GM19452 (cell line): Measurements from ENCODE around the gene ITGA11.

Experiments used
- ATAC-seq: cut with Tn5 transposase; IDR thresholded peaks from one replicate; pipeline ENCODE4 v1.9.1; 2021; ENCODE audit not compliant: unreplicated experiment

Gene ITGA11

DNA sequence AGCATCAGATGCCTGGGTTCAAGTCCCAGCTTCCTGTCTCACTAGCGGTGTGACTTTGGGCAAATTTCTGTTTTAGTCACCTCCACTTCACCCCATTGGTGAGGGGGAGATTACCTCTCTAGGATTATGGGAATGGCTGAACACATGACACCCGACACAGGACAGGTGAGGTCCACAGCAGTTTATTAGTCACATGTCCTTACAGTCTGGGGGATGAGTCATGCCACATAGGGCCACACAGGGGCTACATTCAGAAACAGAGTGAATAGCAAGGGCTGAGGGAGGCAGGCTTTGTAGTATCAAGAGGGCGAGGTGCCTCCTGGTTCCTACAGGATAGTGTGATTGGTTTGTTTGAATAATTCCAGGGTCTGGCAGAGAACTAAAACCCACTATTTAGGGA lies 15.2 kb upstream of the ITGA11 start:
- ATAC-seq = no peak

DNA sequence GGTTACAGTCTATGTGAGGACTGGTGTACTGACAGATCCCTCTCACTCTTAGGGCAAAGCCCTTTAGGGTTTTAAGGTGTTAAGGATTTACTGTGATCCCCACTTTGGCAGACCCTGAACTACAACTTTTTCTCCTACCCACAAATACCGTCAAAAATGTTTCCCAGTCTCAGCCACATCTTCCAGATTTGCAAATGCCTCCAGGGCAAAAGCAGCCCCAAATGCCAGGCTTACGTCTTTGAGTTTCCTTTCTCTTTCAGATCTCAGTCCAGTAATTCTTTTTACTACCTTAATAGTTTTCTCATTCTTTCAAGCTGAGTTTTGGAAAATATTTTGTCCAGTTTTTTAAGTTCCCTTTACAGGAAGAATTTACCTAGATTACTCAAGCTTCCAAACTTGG lies 13.4 kb upstream of the ITGA11 start:
- no peak for ATAC-seq

DNA sequence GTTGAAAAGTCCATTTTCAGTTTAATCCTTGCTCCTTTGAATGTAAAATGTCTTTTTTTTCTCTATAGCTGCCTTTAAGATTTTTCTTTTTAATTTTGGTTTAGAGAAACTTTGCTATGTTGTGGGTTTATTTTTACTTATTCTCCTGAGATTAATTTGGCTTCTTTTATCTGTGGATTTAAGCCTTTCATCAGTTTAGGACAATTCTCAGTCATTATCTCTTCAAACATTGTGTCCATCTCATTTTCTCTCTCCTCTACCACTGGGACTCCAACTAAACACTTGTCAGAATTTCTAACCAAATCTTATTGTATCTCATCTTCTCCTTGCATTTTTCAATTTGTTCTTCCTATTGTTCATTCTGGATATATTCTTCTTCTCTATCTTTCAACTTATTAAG lies 12.4 kb upstream of the ITGA11 start:
- no peak for ATAC-seq

DNA sequence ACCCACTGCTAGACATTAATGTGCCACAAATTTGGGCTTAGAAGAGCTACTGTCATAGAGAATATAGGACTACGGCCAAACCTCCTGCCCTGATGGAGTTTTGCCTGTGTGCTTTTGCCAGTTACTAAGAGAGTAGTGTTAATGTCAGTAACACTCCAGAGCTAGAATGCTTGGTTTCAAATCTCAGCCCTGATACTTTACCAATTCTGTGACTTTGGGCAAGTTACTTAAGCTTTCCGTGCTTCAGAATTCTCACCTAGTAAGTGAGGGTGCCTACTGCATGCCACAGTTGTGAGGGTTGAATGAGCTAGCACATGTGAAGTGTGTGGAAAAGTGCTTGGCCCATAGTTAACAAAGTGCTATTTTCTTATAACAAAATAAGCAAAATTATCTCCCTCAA lies 10.9 kb upstream of the ITGA11 start:
- no peak for ATAC-seq

DNA sequence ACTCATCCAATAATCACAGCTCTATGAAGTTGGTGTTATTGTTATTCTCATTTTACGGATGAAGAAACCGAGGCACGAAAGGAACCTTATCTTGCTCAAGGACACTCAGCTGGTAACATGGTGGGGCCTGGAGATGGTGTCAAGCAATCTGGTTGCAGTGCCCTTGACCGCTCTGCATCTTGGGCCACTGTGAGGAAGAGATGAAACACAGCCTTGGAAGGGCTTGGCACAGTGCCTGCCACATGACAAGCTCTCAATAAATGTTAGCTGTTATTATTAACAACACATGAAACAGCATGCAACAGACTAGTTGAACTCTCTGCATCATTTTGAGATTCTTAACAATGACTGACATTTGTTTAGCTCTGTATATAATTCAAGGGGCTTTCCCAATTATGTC lies 10.1 kb upstream of the ITGA11 start:
- no peak for ATAC-seq

DNA sequence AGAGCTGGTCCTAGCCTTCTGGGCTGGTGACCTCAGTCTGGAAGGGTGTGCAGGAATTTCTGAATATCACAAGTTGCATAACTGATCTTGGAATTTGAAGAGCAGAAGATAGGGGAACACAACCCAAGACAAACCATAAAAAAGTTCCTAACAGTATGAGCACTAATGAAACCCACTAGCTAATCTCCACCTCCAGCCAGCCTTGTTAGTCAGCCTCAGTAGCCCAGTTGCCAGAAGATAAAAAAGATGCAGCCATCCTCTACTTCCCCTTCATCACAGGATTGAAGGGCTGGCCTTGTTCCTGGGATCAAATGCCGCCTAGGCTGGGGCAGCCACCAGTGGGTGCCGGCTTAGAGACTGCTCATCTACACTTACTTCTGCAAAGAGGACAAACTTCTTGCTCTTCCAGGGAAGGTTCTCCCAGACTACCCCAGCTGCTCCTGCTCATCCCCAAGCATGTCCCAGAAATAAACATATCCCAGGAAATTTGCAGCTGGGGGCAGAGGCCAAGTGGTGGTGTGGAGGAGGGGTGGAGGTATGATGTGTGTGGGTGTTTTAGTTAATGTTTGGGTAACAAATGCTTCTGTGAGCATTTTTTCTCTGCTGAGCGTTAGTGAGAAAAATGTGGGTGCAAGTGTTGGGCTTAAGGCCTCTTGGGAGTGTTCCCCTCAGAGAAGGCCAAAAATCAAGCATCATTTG lies 9.2 kb upstream of the ITGA11 start:
- no peak for ATAC-seq

DNA sequence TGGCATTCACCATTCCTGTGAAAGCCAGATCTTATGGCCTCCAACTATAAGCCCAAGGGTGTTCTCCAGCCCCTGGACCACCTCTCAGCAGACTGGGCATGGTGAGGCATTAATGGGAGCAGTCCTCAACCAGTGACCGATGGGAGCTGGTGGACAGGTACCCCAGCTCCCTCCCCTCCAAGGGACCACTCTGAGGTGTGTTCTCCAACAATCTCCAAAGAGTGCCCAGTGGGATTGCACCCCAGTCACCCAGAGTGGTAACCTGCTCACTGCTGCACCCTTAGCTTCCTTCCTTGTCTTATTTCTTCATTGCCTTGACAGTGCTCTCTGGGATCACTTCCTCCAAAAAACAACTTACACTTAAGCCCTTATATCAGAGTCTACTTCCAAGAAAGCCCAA lies 8.2 kb upstream of the ITGA11 start:
- ATAC-seq = no peak

DNA sequence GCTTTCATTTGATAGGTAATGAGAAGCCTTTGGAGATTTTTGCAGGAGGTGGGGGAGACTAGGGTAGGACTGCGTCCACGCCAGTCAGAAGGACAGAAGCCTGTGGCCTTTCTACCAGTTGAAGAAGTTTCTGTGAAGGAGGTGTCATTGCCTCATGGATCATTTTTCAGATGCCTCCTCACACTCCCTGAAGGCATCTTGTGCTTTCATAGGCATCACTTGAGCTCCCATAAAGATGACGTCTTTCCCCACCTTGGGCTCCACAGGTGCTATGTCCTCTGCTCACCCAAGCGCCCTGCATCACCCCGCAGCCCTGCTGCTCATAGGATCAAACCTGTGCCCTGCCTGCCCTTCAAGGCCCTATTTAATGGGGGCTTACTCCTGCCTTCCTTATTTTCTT lies 7.5 kb upstream of the ITGA11 start:
- ATAC-seq = no peak

DNA sequence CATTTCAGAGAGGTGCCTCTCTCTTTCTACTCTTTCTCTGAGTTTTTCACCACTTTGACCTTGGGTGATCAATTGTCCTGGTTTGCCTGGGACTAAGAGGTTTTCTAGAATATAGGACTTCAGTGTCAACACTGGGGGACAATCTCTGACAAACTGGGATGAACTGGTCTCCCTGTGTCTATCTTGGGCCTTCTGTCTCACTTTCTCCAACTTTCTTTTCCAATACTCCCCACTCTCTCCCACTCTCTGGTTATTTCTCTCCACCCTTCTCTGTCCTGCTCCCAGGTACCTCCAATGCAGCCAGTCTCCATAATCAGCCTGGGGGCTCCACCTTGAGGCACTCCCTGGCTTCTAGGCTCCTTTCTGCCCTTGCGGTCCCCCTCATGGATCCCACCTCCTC lies 4.7 kb upstream of the ITGA11 start:
- no peak for ATAC-seq

DNA sequence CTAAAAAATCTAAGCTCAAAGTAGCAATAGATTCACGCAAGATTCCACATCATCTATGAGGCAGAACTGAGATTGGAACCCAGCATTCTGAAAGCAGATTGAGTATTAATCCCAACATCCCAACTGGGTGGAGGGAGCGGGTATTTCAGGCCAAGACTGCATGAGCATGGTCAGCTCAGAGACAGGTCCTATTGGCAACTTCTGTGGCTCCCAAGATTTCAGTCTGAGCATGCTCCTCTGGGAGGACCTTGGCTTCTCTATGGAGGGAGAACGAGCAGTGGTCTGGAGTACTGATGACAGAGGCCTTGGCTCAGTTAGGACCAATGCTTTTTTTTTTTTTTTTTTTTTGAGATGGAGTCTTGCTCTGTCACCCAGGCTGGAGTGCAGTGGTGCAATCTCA lies 4.0 kb upstream of the ITGA11 start:
- ATAC-seq = no peak

DNA sequence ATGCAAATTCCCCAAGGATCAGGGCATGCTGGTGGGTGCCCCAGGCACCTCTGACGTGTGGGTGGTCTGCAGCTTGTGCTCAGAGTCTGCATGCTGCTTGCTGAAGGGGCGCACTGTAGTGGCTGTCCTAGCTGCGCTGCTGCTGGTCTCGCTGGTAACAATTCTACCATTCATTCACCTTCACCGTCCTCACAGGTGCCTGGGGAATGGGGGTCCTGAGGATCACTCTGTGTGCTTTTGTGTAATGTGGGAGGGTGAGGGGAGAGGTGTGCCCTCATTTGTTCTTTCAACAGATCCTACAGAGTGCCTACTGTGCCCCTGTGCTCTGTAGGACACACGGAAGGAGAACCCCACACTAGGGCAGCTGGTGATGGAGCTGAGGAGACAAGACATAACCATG lies 2.1 kb upstream of the ITGA11 start:
- ATAC-seq = no peak

DNA sequence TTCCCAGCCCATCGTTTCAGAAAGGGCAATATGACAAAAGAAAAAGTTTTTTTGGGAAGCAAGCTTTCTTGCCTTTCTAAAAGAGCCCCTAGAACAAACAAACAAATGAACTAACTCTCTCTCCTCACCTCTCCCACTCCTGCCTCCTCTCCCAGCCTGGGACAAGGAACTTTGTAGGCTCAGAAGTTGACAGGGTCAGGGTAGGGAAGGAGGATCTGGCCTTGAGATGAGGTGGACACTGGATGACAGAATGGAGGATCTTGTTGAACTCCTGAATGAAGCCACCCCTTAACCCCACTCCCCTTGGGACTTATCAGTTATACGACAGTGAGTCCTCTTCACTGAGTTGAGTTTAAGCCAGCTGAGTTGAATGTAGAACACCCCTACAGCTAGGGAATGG lies 1.6 kb upstream of the ITGA11 start:
- no peak for ATAC-seq

DNA sequence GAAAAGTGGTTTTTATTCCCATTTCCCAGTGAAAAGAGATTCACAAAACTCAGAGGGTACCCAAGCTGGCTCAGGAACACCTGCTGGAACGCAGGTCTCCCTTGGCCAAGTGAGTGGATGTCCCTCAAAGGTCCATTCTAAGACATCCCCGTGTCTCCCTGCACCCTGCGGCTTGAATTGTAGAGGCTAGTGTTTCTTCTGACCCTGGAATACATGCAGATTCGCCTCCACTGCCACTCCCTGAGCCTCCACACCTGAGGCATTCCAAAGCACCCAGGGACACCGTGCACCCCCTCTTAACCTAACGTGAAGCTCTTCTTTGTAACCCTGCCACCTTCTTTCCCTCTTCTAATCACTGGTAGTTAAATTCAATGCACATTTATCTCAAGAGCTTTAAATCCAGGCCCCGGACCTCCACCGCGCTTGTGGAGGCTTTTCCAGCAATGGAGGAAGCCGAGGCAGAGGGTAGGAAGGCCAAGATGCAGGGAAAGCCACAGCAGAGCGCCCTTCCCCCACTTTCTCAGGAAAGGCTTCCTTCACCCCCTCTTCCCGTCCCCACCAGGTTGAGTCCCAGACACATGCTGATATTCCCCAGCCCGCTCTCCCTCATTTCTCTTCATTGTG lies 590 bp upstream of the ITGA11 start:
- ATAC-seq = no peak

DNA sequence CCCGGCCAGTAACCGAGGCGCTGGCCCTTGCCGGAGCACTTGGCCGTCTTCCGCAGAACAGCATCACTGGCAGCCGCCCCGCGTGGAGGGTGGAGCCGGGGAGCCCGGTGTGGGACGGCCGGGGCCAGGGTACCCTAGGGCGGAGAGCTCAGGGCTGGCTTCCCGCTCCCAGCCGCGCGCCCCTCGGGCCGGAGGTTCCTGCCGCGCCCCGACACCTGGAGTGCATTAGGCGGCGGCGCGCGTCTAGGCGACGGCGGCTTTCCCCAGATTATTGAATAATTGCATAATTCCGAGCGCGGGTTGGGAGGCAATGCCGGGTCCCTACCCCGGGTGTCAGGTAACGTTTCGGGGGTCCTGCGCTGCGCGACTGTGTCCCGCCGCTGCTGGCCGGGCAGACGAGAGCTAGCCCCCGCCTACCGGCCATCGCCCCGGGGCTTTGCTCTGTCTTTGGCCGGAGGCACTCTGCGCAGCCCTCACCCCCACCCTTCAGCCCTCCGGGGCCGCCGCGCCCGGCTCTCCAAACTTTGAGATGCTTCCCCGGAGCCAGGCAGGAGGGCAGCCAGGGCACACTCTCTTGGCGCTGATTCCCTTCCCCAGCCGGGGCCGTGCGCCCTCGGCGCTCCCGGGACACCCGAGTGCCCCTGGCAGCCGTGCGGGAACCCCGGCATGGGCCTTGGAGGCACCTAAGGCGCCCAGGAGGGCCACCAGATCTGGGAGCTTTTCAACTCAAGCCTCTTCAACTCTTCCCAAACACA lies 749 bp downstream of the ITGA11 start:
- no peak for ATAC-seq

DNA sequence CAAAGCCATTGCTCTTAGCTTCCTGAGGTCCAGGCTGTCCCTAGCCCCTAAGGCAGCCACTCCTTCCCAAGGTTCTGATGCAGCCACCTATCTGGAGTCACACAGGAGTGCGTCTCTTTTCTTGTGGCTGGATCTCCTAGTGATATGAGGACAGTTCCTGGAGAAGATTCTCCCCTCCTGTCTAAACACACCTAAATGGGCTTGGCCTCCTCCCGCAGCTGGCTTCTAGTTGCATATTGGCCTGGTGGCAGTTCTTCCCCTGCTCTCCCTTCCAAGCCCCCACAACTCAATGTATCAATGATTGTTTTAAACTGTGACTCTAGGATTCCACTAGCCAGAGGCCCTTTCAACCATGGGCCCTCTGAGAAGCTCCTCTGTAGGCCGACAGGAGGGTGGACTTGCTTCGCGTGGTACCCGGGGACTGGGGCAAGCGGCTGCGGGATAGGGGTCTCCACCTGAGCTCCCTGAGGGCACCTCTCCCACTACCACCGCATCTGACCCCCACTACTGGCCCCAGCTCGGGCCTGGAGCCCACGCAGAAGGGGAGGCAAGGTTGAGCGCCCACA lies 1.4 kb downstream of the ITGA11 start:
- ATAC-seq = no peak

DNA sequence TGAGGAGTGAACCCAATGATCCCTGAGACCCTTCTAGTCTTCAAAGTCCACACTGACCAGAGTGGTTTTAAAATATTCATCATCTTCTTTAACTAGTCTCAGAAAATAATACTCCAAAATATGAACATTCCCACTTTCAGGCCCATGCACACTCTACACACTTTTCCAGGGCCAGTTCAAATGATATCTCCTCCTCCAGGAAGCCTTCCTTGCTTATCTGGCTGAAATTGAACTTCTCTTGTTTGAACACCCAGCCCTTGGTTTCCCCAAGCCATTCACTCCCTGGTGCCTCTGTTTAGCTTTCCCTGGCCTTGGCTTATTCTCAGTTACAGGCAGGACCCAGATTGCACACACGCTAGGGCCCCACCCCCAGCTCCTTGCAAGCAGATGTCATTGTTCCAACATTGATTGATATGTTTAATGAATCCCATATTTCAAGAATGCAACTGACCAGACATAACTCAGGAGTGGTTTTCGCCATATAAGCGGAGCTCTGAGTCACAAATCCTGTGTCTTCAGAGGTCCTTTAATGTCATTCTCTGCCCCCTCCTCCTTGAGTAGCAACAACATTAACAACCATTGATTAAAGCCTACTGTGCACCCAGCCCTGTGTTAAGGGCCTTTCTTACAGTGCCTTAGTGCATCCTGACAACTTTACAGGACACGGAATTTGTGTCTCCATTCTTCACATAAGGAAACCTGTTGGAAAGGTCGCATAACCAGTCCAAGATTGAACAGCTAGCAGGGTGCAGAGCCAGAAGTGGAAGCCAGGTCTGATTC lies 2.1 kb downstream of the ITGA11 start:
- no peak for ATAC-seq

DNA sequence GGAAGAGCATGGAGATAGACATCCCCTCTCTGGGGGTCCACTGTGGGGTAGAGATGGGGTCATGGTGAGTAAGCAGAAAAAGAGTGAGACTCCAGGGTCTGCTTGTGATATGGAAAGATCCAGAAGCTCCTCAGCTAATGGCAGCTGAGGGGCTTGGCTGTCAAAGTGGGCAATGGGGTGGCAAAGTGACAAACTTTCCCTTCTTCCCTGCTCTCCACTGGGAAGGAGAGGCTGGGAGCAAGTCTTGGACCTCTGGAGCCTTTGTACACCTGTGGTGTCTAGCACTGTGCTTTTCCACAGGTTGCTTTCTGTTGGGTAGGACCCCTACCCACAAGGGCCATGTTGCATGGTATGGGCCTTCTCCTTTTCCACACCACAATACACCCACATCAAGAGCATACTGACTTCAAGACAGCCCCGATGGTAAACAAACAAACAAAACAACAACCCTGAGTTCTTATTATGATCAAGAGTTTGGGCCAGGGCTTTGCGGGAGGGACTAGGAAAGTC lies 3.5 kb downstream of the ITGA11 start:
- ATAC-seq = no peak

DNA sequence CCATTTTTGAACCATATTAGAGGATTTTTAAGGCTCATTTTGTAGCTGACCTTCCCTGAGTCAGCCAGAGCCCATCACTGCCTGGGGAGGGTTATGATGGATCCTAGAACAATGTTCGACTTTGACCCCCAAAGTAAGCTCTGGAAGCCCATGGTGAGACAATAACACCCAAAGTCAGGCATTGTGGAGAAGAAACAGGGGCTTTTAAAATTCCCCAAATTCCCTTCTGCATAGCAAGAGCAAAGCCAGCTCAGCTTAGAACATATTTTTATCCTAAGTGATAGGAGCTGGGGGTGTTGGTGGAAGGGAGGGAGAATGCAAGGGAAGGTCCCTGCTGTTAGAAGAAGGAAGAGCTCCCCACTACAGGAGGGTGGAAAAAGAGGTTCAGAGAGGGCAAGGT lies 4.0 kb downstream of the ITGA11 start:
- no peak for ATAC-seq

DNA sequence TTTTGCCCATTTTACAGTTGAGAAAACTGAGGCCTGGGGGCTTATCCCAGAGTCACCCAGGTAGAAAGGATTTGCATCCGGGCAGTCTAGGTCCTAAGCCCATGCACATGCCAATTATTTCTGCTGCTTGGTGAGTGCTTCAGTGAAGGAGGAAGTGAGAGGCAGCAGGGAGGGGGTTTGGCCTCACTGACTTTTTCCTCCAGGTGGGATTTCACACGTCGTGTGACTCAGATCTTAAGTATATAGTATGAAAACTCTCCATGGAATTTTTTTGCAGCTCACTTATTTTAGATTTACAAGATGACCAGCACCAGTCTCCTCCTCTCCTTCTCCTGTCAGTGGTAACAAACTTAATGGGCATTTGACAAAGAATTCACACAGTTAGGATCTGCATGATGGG lies 4.6 kb downstream of the ITGA11 start:
- no peak for ATAC-seq

DNA sequence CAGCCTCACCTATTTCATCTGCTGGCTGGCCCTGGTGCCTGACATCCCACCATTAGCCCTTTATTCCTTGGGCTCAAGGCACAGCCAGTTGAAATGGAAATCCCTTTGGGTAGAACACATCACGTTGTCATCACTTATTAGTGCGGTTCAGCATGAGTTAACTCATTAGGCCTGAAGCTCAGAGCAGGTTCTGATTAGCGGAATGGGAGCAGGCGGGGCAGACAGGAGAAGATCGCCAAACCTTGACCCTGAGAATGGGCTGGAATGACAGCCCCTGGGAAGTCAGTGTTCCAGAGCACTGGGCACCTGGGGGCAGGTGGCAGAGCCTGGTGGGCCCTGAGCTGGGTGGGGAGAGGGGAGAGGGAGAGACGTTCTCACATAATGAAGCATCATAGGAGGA lies 5.8 kb downstream of the ITGA11 start:
- ATAC-seq = no peak

DNA sequence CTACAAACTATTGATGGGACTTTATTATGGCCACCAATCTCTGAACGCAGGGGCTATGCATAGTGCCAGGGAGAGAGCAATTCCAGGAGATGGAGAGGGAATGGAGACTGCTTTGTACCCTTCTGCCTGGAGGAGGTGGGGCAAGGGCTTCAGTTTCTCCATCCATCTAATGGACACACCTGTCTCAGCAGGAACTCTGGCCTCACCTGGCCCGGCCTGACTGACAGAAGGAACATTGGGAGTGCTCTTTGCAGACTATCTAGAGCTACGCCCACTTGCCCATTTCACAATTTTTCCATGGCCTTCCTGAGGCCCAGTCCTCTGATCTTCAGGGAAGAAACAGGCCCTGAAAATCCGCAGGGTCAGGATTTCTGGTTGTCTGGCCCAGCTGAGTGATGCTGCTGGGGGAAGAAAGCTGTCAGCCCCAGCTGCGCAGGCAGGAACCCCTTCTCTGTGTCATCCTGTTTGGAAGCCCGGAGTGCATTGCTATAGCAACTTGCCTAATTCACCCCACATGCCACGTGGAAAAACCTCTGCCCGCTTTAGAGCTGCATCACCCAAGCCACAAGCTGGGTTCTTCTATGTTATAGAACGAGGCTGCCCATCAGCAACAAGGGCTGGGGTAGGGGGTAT lies 6.4 kb downstream of the ITGA11 start:
- no peak for ATAC-seq
